Kidney (tissue), 14 donors: Measurements from ENCODE around the gene ILRUN. TPM values are rescaled to one million over a fixed set of nuclear protein-coding genes. Genes with fewer than 3 reads are reported as not detected.

Source experiments
- DNase-seq, 5 donors: peaks; one replicate each; pipeline ENCODE4 v3.0.0-alpha.2; 2013 to 2020
- FAIRE-seq: peaks from 2 replicates; lab custom pipeline; 2012; peaks lifted over from hg19 to GRCh38; lab: Jason Lieb, UNC
- H3K27ac ChIP-seq, 2 donors: one replicate each; pipeline ENCODE4 v1.7.0; 2013; ENCODE audit warnings: low read depth in 2 of 2, low read length in 2 of 2, inconsistent platforms in 1 of 2
- H3K27me3 ChIP-seq: one replicate; pipeline ENCODE4 v1.7.1; 2013; ENCODE audit warnings: low read length, inconsistent platforms; ENCODE audit not compliant: control insufficient read depth, insufficient read depth
- H3K36me3 ChIP-seq, 3 donors: one replicate each; pipeline versions ENCODE4 v1.7.0 to v1.7.1; 2013; ENCODE audit warnings: low read length in 3 of 3, control low read depth in 1 of 3, inconsistent platforms in 1 of 3; ENCODE audit not compliant: insufficient read depth in 3 of 3, control insufficient read depth in 2 of 3
- H3K4me1 ChIP-seq, 3 donors: one replicate each; pipeline versions ENCODE4 v1.7.0 to v1.7.1; 2013; ENCODE audit warnings: low read length in 3 of 3, inconsistent platforms in 1 of 3, low read depth in 1 of 3; ENCODE audit not compliant: control insufficient read depth in 2 of 3, insufficient read depth in 2 of 3
- H3K4me3 ChIP-seq, 3 donors: one replicate each; pipeline versions ENCODE4 v1.7.0 to v1.8.1; 2013; ENCODE audit warnings: low read length in 3 of 3, control low read depth in 1 of 3, inconsistent platforms in 1 of 3
- H3K9ac ChIP-seq, 3 donors: one replicate each; pipeline versions ENCODE4 v1.7.0 to v1.7.1; 2013; ENCODE audit warnings: low read length in 3 of 3, control low read depth in 1 of 3, inconsistent platforms in 1 of 3
- H3K9me3 ChIP-seq, 3 donors: one replicate each; pipeline versions ENCODE4 v1.7.0 to v1.7.1; 2013; ENCODE audit warnings: low read length in 3 of 3, control low read depth in 1 of 3, inconsistent platforms in 1 of 3; ENCODE audit not compliant: control insufficient read depth in 2 of 3, insufficient read depth in 1 of 3
- intact Hi-C: fragments of 100-400 bp; cut with DNase I; formaldehyde crosslinking; loops from one replicate; pipeline ENCODE4 v1.11.1; 2022
- polyA plus RNA-seq: library from polyadenylated mRNA; stranded (reverse); fragments of 350-450 nt; fragmentation: Illumina TruSeq; extraction: RNeasy Lipid Tissue Mini Kit (QIAGEN cat#74804); gene quantifications from one replicate; pipeline ENCODE4 v1.2.3, GENCODE V29; 2014; ENCODE audit warnings: low read depth, low replicate concordance; ENCODE audit not compliant: insufficient read depth
- total RNA-seq: library from RNA; stranded (reverse); fragmentation: NEBNext Ultra II Directional; extraction: Animal tissue kit (Norgen Biotek cat#: 25700); gene quantifications from one replicate; pipeline ENCODE4 v1.2.1, GENCODE V29; 2021
- TF ChIP-seq, protein P1 (sequence below): IDR thresholded peaks from 3 replicates; pipeline ENCODE4 v1.5.1; 2012; ENCODE audit warnings: mild to moderate bottlenecking, moderate library complexity, borderline replicate concordance; ENCODE audit not compliant: insufficient read depth; ENCODE audit errors: extremely low read depth
- donor health status: control.
- donor health status: control.
- donor health status: control.
- donor health status: control.
- donor health status: control.
- donor health status: DM: yes; HTN: yes; CAD: no.
- donor health status: Normal renal cell carcinoma (clear cell type).

Gene ILRUN
- total and polyA plus RNA-seq, 2 donors from 2014 or later = 52.4 to 55.7 TPM

- no peak overlapping the region for H3K4me3 ChIP-seq
- no peak overlapping the region for H3K9ac ChIP-seq
- FAIRE-seq (no peak), DNase-seq (no peak)
- peaks cover 0 to 31% (median 11%) of the 10 kb centered on the region in 3 donors for H3K4me1 ChIP-seq
- TF ChIP-seq, protein P1, sequence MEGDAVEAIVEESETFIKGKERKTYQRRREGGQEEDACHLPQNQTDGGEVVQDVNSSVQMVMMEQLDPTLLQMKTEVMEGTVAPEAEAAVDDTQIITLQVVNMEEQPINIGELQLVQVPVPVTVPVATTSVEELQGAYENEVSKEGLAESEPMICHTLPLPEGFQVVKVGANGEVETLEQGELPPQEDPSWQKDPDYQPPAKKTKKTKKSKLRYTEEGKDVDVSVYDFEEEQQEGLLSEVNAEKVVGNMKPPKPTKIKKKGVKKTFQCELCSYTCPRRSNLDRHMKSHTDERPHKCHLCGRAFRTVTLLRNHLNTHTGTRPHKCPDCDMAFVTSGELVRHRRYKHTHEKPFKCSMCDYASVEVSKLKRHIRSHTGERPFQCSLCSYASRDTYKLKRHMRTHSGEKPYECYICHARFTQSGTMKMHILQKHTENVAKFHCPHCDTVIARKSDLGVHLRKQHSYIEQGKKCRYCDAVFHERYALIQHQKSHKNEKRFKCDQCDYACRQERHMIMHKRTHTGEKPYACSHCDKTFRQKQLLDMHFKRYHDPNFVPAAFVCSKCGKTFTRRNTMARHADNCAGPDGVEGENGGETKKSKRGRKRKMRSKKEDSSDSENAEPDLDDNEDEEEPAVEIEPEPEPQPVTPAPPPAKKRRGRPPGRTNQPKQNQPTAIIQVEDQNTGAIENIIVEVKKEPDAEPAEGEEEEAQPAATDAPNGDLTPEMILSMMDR = no peak
- H3K9me3 ChIP-seq = no peaks in the 10 kb centered on the region
- H3K27ac ChIP-seq = peak overlapping the region in 1 of 2 donors; percentile 64
- intact Hi-C loops = no loop called here
- H3K27me3 ChIP-seq = no peaks in the 10 kb centered on the region
- no peaks in the 10 kb centered on the region for H3K36me3 ChIP-seq
Observed at GRCh38 chr6:34665019-34665418, 31.5 kb downstream of the ILRUN start.

GRCh38 chr6:34664256-34664971, 32.2 kb downstream of the ILRUN start:
- DNase-seq (no peak), FAIRE-seq (no peak)
- H3K36me3 ChIP-seq = no peaks in the 10 kb centered on the region
- no peak overlapping the region for H3K9ac ChIP-seq
- TF ChIP-seq, protein P1 = no peak
- peaks cover 0 to 31% (median 11%) of the 10 kb centered on the region in 3 donors for H3K4me1 ChIP-seq
- H3K27me3 ChIP-seq = no peaks in the 10 kb centered on the region
- H3K4me3 ChIP-seq = no peak overlapping the region
- intact Hi-C loops = no loop called here
- peak overlapping the region in 1 of 2 donors; percentile 64 for H3K27ac ChIP-seq
- no peaks in the 10 kb centered on the region for H3K9me3 ChIP-seq

DNA sequence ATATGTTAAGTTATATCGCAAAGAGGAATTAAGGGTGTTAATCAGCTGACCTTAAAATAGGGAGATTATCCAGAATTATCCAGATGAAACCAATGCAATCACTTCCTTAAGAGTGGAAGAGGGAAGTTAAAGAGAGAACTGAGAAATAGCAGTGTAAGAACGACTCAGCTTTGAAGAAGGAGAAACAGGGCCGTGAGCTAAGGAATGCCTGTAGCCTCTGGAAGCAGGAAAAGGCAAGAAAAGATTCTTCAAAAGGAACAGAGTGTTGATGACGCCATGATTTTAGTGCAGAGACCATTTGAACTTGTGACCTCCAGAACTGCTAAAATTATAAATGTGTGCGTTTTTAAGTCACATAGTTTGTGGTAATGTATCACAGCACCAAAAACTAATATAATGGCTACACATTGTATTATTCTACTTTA, 32.7 kb downstream of the ILRUN start:
- TF ChIP-seq, protein P1 = no peak
- H3K9ac ChIP-seq = no peak overlapping the region
- no peaks in the 10 kb centered on the region for H3K36me3 ChIP-seq
- no peaks in the 10 kb centered on the region for H3K9me3 ChIP-seq
- H3K4me3 ChIP-seq = no peak overlapping the region
- DNase-seq (no peak), FAIRE-seq (no peak)
- intact Hi-C loops = no loop called here
- peaks cover 0 to 31% (median 15%) of the 10 kb centered on the region in 3 donors for H3K4me1 ChIP-seq
- H3K27ac ChIP-seq = peak overlapping the region in 1 of 2 donors; percentile 64
- no peaks in the 10 kb centered on the region for H3K27me3 ChIP-seq

DNA sequence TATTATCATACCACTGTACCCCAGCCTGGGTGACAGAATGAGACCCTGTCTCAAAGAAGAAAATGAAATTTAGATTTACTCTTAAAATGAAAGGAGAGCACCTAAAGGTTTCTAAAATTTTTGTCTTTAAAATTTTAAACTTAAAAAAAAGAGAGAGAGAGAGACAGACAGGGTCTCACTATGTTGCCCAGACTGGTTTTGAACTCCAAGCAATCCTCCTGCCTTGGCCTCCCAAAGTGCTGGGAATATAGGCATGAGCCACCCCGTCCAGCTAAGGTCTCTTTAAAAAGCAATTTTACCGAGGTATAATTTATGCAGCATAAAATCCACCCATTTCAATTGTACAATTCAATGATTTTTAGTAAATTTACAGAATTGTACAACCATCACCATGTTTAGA, 33.2 kb downstream of the ILRUN start:
- Histone ChIP-seq H3K27ac (peak overlapping the region in 1 of 2 donors; percentile 64), H3K9ac (no peak overlapping the region), H3K27me3 (no peaks in the 10 kb centered on the region), H3K36me3 (no peaks in the 10 kb centered on the region), H3K9me3 (no peaks in the 10 kb centered on the region), H3K4me1 (peaks cover 0 to 31% (median 17%) of the 10 kb centered on the region in 3 donors), H3K4me3 (no peak overlapping the region)
- DNase-seq (no peak), FAIRE-seq (no peak)
- TF ChIP-seq, protein P1 = no peak
- intact Hi-C loops = no loop called here
